Gastroesophageal sphincter (tissue), 3 donors: Measurements from ENCODE around the gene CD74.

Experiments
- CTCF ChIP-seq, 4 experiments: fragments of 200-600 bp in 2 of 4; fragments of 450-650 bp in 2 of 4; sonication (generic) in 1 of 4; IDR thresholded peaks; one replicate each; pipeline ENCODE4 v1.5.1; 2017 to 2019; ENCODE audit warnings: antibody characterized with exemption in 4 of 4, mild to moderate bottlenecking in 2 of 4, moderate library complexity in 2 of 4
- POLR2A ChIP-seq, 2 donors: fragments of 450-650 bp; IDR thresholded peaks; one replicate each; pipeline ENCODE4 v1.6.1; 2017; ENCODE audit warnings: antibody characterized with exemption in 2 of 2, mild to moderate bottlenecking in 2 of 2, moderate library complexity in 1 of 2
- POLR2AphosphoS5 ChIP-seq: sonication (generic); formaldehyde crosslinking; IDR thresholded peaks from one replicate; pipeline ENCODE4 v1.6.1; 2017; ENCODE audit warnings: antibody characterized with exemption

GRCh38 chr5:150372639-150373038, 40.1 kb downstream of the CD74 start:
- no peak for TF ChIP-seq CTCF (IDR thresholded peaks at IDR 0.05)
- TF ChIP-seq POLR2AphosphoS5, result no peak
- TF ChIP-seq POLR2A (IDR thresholded peaks at IDR 0.05), result no peak
